Psoas muscle (tissue), 8 donors: ENCODE data around the gene MAEL. TPM values are rescaled to one million over a fixed set of nuclear protein-coding genes. Genes with fewer than 3 reads are reported as not detected.

ENCODE experiments used
- ATAC-seq, 4 donors: fragments of 200-7000 bp; cut with Tn5 transposase; one replicate each; pipeline ENCODE4 v1.9.1; 2020; ENCODE audit warnings: moderate library complexity in 3 of 4, mild to moderate bottlenecking in 2 of 4
- DNase-seq, 2 donors: peaks; one replicate each; pipeline ENCODE4 v3.0.0-alpha.2; 2020
- H3K27ac ChIP-seq: fragments of 200-600 bp; one replicate; pipeline ENCODE4 v1.8.0; 2022
- H3K27me3 ChIP-seq, 3 donors: fragments of 200-600 bp in 1 of 3; one replicate each; pipeline versions ENCODE4 v1.6.1 to v1.8.0; 2013 to 2022; ENCODE audit warnings: low read length in 2 of 3, mild to moderate bottlenecking in 2 of 3, moderate library complexity in 1 of 3; ENCODE audit not compliant: insufficient read depth in 3 of 3
- H3K36me3 ChIP-seq, 2 donors: fragments of 200-600 bp in 1 of 2; one replicate each; pipeline versions ENCODE4 v1.6.1 to v1.8.0; 2013 to 2022; ENCODE audit warnings: low read depth in 1 of 2, mild to moderate bottlenecking in 1 of 2, moderate library complexity in 1 of 2; ENCODE audit not compliant: insufficient read depth in 1 of 2
- H3K4me1 ChIP-seq: fragments of 200-600 bp; one replicate; pipeline ENCODE4 v1.8.0; 2022
- H3K4me3 ChIP-seq: fragments of 200-600 bp; one replicate; pipeline ENCODE4 v1.8.0; 2022; ENCODE audit warnings: mild to moderate bottlenecking
- H3K9me3 ChIP-seq: fragments of 200-600 bp; one replicate; pipeline ENCODE4 v1.8.0; 2022
- CTCF ChIP-seq: fragments of 200-600 bp; IDR thresholded peaks from one replicate; pipeline ENCODE4 v1.8.0; 2022; ENCODE audit warnings: antibody characterized with exemption
- WGBS, 3 donors: extraction: QIAGEN DNeasy Blood & Tissue Kit; methylation state at CpG; one replicate each; pipeline versions ENCODE4 v1.1.6 to v1.1.7; 2013; 5-methylcytosine and 5-hydroxymethylcytosine counted together
- intact Hi-C, 2 donors: fragments of 100-400 bp; cut with DNase I; formaldehyde crosslinking; loops; one replicate each; pipeline versions ENCODE4 v1.11.0 to v1.14.2; 2022
- polyA plus RNA-seq, 3 donors: library from polyadenylated mRNA; stranded (reverse); fragments of 200-250 nt; gene quantifications; one replicate each; pipeline ENCODE4 v1.2.3, GENCODE V29; 2013
- total RNA-seq, 4 donors: library from RNA; stranded (reverse); fragmentation: NEBNext Ultra II Directional in 2 of 4; extraction: Animal tissue kit (Norgen Biotek cat#: 25700) in 2 of 4; gene quantifications; one replicate each; pipeline versions ENCODE4 v1.2.1 to v1.2.4, GENCODE V29; 2021 to 2023
- donor health status: healthy with polysubstance abuse.
- donor health status: DM: no; HTN: no; CAD: no; lungs with moderate emphysema.
- donor health status: Bipolar disorder and iron deficiency.
- donor health status: healthy.
- donor health status: DM: yes; HTN: yes; CAD: no.
- donor health status: DM: no; HTN: no; CAD: no.
- donor health status: DM: no; HTN: no; CAD: no.
- donor health status: DM: yes; HTN: yes; CAD: no.

Gene MAEL
- total and polyA plus RNA-seq, 7 donors = 0.04 TPM; not detected in 6

GRCh38 chr1:167043752-167044488, 54.8 kb downstream of the MAEL start:
- H3K27me3 ChIP-seq = no peaks in the 10 kb centered on the region
- ATAC-seq = peak; percentile 67 to 84 (median 76)
- H3K9me3 ChIP-seq = no peaks in the 10 kb centered on the region
- intact Hi-C loops = no loop called here
- H3K4me3 ChIP-seq = peak overlapping the region; percentile 67
- peak; percentile 41 to 64 for DNase-seq
- no peaks in the 10 kb centered on the region for H3K4me1 ChIP-seq
- 10 to 19% (median 12%) methylated on average over 21 of the region's 21 CpGs for WGBS, 3 donors
- no peak overlapping the region for H3K27ac ChIP-seq
- H3K36me3 ChIP-seq = no peaks in the 10 kb centered on the region
- no peak for TF ChIP-seq CTCF

- H3K27me3 ChIP-seq = no peaks in the 10 kb centered on the region
- no peaks in the 10 kb centered on the region for H3K4me1 ChIP-seq
- no peak for DNase-seq
- WGBS, 3 donors = 95 to 99% (median 97%) methylated on average over 5 of the region's 5 CpGs
- no peaks in the 10 kb centered on the region for H3K36me3 ChIP-seq
- no peak overlapping the region for H3K4me3 ChIP-seq
- intact Hi-C loops = loop anchor here in 1 of 2 donors (5.0 kb wide), 1 partner anchor 75 kb away; the partner anchor contains the start of gene ILDR2
- no peaks in the 10 kb centered on the region for H3K9me3 ChIP-seq
- no peak overlapping the region for H3K27ac ChIP-seq
- no peak for ATAC-seq
- TF ChIP-seq CTCF = no peak
Observed at GRCh38 chr1:167051907-167052306, 62.8 kb downstream of the MAEL start.

GRCh38 chr1:167052389-167052788, 63.3 kb downstream of the MAEL start:
- 73 to 86% (median 83%) methylated on average over 8 of the region's 8 CpGs for WGBS, 3 donors
- no peak overlapping the region for H3K27ac ChIP-seq
- no peaks in the 10 kb centered on the region for H3K36me3 ChIP-seq
- no peaks in the 10 kb centered on the region for H3K9me3 ChIP-seq
- peak; percentile 13 for TF ChIP-seq CTCF
- DNase-seq = no peak
- H3K27me3 ChIP-seq = no peaks in the 10 kb centered on the region
- no peaks in the 10 kb centered on the region for H3K4me1 ChIP-seq
- ATAC-seq = no peak
- no peak overlapping the region for H3K4me3 ChIP-seq
- intact Hi-C loops = loop anchor here in 1 of 2 donors (5.0 kb wide), 1 partner anchor 75 kb away; the partner anchor contains the start of gene ILDR2

- no peak for TF ChIP-seq CTCF
- ATAC-seq (no peak), DNase-seq (no peak)
- H3K4me1 ChIP-seq = peaks cover 6% of the 10 kb centered on the region
- H3K36me3 ChIP-seq = no peaks in the 10 kb centered on the region
- no peaks in the 10 kb centered on the region for H3K27me3 ChIP-seq
- intact Hi-C loops = loop anchor here in 1 of 2 donors (5.0 kb wide), 1 partner anchor 77 kb away; the partner anchor contains the start of gene ILDR2
- 39 to 61% (median 45%) methylated on average over 3 of the region's 3 CpGs for WGBS, 3 donors
- H3K9me3 ChIP-seq = no peaks in the 10 kb centered on the region
- H3K27ac ChIP-seq = no peak overlapping the region
- H3K4me3 ChIP-seq = no peak overlapping the region
Observed at GRCh38 chr1:167054531-167054930, 65.5 kb downstream of the MAEL start.
